Left ventricle myocardium superior (tissue), 1 donor: ENCODE data around the gene TRIM31. TPM values are rescaled to one million over a fixed set of nuclear protein-coding genes. Genes with fewer than 3 reads are reported as not detected.
"Not testable (repeated sequence)": the region's sequence is repeated elsewhere in the genome, so short reads cannot be mapped to it uniquely, and the experiment has no call there.

ENCODE experiments used
- ATAC-seq: fragments of 200-7000 bp; cut with Tn5 transposase; one replicate; pipeline ENCODE4 v1.9.1; 2020; ENCODE audit warnings: mild to moderate bottlenecking, moderate library complexity
- DNase-seq: peaks from one replicate; pipeline ENCODE4 v3.0.0-alpha.2; 2020
- intact Hi-C: fragments of 100-400 bp; cut with micrococcal nuclease; formaldehyde crosslinking; loops from one replicate; pipeline ENCODE4 v1.11.0; 2022
- total RNA-seq: library from RNA; stranded (reverse); fragmentation: NEBNext Ultra II Directional; extraction: Animal tissue kit (Norgen Biotek cat#: 25700); gene quantifications from one replicate; pipeline ENCODE4 v1.2.1, GENCODE V29; 2021
- donor health status: DM: no; HTN: yes; CAD: no; lungs with severe emphysema.

TRIM31 gene
- total RNA-seq, 1 donor from 2014 or later, result not detected

DNA sequence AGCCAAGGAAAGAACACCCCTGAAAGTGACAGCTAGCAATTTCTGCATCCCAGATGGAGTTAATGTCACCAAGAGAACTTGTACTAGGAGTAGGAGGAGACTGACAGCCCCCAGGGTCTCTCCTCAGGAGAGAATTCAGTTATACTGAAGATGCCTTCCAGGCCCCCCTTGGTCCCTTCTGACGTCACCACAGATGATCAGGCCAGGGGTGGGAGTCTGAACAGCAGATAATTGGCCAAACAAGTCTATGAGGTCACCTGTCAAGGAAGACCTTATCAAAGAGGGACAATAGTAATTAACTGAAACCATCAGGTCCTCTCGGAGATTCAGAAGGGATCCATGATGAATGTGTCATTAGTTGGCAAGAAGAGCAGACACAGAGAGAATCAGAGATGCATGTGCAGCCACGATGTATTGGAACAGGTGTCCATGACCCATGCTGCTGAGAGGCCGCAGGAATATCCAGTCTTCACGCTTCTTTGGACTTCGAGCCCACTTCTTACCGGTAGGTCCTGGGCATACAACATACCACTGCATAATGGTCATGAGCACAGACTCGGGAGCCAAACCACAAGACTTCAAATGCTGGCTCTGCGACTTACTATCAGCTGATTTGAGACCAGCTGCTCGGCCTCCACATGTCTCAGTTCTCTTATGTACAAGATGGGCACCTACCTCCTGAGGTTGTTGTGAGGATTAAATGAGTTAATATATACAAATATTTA lies 37.9 kb upstream of the TRIM31 start:
- intact Hi-C loops, result no loop called here
- no peak for ATAC-seq

DNA sequence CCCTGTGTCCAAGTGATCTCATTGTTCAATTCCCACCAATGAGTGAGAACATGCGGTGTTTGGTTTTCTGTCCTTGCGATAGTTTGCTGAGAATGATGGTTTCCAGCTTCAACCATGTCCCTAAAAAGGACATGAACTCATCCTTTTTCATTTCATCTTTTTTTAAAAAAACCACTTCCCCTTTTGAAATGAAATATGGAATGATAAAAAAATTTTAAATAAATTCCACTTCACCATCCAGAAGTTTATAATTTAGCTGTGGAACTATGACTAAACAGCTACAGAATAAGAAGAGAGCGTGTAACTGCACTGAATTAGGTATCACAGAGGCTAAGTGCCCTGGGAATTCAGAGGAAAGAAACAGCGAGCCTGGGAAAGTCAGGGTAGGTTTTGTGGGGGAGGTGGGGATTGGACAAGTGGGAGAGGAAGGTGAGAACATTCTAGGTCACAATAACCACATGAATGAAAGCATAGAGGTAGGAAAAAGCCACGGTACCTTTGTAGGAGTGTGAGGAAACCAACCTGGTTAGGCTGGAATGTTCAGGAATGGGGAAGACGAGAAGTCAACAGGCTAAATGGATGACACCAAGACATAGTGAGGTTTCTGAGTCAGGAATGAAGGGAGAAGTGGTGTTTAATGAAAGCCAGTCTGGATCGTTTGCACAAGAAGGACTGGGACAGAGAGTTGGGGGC lies 37.1 kb upstream of the TRIM31 start:
- DNase-seq (no peak), ATAC-seq (no peak)
- intact Hi-C loops, result no loop called here

More for the DNA sequence above, 37.9 kb upstream of the TRIM31 start:
- DNase-seq, result no peak

DNA sequence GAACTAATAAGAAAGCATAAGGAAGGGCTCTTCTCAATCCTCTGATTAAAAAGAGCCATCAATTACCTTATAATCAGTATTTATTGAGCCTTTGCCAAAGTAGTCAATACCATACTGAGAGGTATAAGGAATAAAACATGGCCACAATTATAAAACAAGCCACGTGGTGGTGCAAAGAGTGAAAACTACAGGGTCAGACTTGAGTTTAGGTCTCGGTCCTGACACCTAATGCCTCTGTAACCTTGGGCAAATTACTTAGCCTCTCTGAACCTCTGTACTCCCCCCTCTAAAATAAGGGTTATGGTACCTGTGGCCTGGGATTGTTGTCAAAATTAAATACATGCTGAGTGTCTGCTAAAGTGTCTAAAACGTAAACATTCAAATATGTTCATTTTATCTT lies 36.3 kb upstream of the TRIM31 start:
- intact Hi-C loops, result no loop called here
- ATAC-seq (no peak), DNase-seq (no peak)

DNA sequence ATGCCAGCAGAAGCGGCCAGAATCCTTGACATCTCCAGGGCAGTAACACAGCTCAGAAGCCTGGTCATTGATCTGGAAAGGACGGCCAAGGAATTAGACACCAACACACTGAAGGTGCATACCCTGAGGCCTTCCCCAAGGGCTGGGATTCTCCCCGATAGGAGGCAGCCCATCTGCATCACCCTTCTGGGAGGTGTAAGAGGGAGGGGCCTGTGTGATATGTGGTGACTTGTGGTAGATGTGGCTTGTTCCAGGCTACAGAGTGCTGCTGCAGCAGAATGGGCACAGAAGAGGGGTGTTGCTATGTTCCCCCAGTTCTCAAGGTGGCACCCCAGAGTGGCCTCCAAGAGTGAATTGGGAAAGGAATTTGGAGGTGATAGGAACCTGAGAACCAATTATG lies 34.2 kb upstream of the TRIM31 start:
- intact Hi-C loops, result no loop called here
- DNase-seq (no peak), ATAC-seq (no peak)

DNA sequence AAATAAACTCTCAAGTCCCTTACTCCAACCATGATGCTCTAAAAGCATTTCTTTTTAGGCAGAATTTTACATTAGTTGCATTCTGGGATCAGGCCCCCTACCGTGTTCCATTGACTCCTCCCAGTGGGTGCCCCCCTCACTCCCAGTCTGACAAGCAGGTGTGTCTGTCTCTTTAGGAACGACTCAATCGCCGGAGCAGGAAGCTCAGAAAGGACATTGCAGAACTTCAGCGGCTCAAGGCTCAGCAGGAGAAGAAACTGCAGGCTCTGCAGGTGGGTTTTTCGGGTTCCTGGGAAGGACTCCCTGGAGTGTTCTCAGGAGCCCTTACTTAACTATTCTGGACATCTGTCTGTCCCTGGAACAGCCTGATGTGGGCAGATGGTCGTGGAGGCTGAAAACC lies 32.9 kb upstream of the TRIM31 start:
- DNase-seq (no peak), ATAC-seq (no peak)
- intact Hi-C loops, result no loop called here

DNA sequence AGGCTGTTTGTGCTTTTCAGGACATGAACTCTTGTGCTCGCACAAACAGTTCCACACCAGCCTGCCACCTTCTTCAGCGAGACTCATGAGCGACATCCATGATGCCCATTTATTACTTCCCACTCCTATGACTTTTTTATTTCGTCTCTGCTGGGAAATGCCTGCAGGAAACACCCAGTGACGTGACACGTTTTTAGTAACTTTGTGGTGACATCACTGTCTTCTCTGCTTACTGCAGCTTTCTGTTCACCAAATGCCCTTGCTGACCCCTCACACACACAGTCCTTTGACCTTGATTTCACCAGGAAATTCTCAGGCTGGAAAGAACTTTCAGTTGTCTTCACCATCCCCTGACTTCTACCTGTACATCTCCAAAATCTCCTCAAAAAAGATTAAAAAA lies 31.9 kb upstream of the TRIM31 start:
- ATAC-seq (no peak), DNase-seq (no peak)
- intact Hi-C loops, result no loop called here

DNA sequence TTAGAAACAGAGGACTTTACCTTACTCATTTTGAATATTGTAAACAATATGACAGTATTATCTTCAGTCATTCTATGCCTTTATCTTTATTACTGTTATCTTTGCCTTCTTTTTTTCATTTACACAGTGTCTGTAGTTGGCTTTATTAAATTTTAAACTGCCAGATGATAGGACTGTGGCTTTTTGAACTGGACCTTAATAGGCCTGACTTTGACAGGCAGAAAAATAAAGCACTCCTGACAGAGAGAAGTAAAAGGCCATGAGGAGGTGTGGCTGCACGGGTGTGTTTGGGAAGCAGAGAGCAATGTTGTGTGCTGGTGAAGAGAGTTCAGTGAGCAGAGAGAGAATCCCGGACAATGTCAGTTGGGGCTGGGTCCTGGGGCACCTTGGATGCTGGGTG lies 30.9 kb upstream of the TRIM31 start:
- DNase-seq, result no peak
- no peak for ATAC-seq
- intact Hi-C loops, result no loop called here

DNA sequence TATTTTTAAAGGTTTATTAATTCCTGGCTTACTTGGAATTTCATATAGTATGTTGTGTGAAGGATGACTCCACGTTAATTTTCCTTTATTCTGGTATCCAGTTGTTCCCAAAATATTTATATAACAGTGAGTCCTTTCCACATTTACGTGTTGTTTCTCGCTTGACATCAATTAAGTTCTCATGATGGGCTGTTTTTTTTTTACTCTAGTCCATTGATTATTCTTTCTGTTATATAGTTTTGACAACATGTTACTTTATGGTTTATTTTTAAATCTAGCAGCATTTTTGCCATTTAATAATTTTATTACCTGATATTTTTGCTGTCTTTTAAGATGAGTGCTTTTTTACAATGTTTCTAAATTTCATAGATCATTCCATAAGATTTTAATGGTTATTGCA lies 29.8 kb upstream of the TRIM31 start:
- ATAC-seq (no peak), DNase-seq (no peak)
- intact Hi-C loops, result no loop called here

DNA sequence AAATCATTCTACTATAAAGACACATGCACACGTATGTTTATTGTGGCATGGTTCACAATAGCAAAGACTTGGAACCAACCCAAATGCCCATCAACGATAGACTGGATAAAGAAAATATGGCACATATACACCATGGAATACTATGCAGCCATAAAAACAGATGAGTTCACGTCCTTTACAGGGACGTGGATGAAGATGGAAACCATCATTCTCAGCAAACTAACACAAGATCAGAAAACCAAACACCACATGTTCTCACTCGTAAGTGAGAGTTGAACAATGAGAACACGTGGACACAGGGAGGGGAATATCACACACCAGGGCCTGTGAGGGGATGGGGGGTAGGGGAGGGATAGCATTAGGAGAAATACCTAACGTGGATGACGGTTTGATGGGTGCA lies 27.4 kb upstream of the TRIM31 start:
- DNase-seq, ATAC-seq, intact Hi-C loops: not testable (repeated sequence)

DNA sequence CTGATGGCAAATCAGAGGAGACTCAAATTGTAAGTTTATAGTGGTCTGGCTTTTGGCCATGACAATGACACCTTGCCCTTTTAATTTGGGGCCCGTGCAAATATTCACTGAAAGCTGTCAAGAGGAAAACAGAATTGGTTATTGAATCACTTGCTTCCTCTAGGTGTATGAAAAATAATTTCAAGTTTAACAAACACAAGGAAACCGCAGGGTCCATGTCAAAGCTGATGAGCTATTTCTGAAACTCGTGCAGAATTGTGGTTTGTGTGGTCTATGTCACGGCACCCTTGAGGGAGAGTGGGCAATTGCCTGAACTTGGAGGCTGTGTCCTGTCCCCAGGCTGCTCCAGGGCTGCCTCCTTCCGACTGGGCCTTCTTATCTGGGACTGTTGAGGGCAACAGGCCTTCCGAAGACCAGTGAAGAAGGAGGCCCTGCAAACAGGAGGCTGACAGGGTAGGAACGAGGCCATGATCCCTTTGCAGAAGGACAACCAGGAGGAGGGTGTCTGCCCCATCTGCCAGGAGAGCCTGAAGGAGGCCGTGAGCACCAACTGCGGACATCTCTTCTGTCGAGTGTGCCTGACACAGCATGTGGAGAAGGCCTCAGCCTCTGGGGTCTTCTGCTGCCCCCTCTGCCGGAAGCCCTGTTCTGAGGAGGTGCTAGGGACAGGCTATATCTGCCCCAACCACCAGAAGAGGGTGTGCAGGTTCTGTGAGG lies 23.8 kb upstream of the TRIM31 start:
- DNase-seq (no peak), ATAC-seq (no peak)
- intact Hi-C loops, result no loop called here

DNA sequence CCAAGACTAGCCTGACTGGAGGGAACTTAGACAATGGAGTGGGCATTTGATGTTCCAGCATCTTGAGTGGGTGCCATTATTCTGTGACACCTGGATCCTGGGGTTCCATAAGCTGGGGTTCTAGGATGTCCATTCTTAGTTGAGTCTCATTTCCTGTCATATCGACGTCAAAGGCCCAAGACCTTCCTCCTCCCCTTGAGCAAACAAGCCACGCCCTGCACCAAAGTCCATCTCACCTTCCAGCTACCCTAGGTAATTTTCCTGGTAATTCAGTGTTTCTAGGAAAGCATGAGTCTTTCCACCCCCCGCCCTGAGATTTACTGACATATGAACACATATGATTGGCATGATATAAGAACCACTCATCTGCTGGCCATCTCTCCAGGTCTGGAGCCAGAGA lies 22.9 kb upstream of the TRIM31 start, which contains the start of gene TRIM40:
TRIM40 (plus strand) TSS at position 384 of the 400 bp plus-strand sequence. CDS start 897 bp downstream, outside the sequence.
- no peak for DNase-seq
- no peak for ATAC-seq
- intact Hi-C loops, result no loop called here

DNA sequence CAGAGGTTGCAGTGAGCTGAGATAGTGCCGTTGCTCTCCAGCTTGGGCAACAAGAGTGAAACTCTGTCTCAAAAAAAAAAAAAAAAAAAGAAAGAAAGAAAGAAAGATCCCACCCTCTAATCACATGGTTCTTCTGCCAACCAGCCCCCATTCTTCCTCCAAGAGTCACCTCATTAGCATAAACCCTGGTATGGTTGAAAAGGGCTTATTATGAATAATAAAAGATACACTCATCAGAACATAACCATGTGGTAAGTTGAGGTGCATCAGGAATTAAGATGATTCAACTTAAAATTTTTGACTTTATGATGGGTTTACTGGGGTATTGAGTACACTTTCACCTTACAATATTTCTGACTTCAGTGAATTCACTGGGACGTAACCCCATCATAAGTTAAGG lies 22.3 kb upstream of the TRIM31 start:
- intact Hi-C loops, result no loop called here
- ATAC-seq (no peak), DNase-seq (no peak)

DNA sequence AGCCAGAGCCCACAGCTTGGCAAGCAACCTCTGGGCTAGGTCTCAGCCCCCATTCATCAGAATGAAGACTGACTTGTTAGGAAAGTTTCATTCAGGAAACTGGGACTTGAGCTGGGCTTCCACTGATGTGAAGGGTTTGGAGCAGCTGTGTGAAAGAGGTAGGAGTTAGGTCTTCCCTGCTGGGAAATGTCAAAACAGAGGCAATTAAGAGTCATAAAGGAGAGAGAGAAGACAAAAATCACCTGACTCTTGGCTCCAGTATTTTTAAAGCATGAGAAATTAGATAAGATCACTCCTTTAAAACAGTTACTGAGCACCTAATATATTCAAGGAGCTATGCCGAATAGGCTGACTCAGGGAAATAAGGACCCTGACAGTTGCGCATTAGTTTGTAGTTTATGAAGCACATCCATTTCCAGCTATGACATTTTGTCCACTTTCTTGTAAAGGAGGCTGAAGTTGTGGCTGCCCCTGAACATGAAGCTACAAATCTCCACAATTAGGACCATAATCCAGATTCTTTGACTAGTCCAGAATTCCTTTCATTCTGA lies 19.1 kb upstream of the TRIM31 start:
- intact Hi-C loops, result no loop called here
- DNase-seq, result no peak
- no peak for ATAC-seq

DNA sequence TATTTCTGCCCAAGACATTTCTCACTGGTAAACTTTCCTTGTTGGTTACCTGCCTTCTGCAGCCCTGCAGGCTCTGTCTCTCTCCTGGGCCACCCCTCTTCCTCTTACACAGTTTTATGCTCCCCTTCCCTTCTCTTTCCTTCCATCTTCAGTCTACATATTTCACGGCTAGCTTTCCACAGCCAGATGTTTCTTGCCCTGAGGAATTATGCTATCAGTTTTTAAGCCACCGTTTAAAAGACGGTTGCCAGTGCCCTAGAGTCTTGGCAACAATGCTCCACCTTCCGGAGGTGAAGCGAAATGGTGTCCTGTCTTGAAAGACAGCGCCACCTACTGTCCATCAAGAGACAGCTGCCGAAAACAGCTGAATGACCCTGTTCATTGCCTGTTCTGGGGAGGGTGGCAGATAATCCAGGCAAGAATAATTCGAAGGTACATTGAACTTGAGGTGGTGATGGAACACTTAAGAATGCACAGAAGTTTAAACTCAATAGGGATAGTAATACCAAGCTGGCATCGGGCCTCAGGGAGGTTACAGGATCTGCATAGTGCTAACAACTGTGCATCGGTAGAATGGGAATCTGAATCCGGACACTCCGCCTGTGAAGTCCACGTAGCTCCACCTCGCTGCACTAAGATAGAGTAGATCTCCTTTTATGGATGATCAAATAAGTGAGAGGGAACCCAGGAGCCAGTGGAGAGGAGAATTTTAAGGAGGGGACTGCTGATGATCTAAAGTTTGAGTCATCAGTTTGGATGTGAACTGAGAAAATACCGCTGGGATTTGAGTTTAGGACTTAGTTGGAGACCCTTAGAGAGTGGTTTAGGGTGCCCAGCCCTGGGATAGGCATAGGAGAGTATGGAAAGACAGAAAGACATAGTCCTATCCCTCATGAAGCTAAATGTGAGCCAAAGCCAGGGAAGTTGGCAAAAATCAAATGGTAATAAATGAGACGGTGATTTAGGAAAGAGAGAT lies 18.3 kb upstream of the TRIM31 start:
- intact Hi-C loops, result no loop called here
- DNase-seq (no peak), ATAC-seq (peak; percentile 88)

DNA sequence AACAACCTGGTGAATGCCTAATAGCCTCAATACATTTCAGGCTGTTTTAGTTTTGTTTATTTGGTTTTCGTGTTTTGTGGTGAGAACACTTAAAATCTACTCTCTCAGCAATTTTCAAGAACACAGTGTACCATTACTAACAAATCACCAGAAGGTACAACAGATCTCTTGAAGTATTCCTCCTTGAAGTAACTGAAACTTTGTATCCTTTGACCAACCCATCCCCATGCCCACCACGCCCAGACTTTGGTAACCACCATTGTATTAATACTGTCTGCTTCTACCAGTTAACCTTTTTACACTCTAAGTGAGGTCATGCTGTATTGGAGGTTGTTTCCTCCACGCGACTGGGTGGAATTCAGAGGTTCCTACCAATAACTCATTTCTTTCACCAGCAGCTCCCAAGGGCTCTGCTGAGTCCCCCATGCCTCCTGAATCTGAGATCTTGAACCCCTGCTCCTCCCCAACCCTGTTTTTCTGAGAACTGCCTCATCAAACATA lies 17.3 kb upstream of the TRIM31 start:
- DNase-seq, result no peak
- intact Hi-C loops, result no loop called here
- ATAC-seq, result no peak

DNA sequence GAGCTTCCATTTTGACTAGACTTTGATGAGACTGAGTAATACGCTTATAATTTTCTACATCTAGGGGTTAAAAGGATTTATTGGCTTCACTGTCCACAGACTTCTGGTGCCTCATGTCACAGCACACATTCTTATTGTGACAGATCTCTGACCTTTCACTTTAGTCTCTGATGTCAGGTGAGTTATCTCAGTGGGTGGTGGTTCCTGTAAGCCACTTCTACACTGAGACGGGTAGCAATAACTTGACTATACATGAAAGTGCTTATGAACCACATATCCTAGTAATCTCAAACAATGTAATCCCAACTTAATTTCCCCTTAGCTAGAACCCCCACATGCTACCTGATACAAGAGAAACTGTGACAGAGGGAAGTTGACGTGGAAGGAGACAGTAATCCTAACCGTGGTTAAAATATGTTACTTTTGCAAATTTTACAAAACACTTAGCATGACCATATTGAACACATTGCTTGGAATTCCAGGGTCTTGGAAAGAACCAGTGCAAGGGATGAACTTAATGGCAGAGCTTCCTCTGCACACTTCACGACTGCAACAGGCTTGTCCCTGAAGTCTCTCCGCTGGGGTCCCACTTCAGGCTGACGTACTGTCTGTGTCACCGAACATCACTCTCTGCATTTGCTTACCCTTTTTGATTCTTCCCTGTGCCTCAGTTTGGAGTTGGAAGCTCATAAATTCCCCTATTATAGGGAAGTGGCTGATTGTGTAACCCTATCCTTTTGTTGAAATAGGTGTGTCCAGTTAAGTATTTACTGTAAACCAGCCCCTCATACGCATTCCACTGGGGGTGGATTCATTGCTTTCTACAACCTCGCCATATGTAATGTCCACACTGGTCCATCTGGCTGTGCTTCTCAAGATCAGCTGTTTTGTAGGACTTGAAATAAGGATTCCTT lies 16.6 kb upstream of the TRIM31 start:
- intact Hi-C loops, result no loop called here
- DNase-seq (no peak), ATAC-seq (no peak)

DNA sequence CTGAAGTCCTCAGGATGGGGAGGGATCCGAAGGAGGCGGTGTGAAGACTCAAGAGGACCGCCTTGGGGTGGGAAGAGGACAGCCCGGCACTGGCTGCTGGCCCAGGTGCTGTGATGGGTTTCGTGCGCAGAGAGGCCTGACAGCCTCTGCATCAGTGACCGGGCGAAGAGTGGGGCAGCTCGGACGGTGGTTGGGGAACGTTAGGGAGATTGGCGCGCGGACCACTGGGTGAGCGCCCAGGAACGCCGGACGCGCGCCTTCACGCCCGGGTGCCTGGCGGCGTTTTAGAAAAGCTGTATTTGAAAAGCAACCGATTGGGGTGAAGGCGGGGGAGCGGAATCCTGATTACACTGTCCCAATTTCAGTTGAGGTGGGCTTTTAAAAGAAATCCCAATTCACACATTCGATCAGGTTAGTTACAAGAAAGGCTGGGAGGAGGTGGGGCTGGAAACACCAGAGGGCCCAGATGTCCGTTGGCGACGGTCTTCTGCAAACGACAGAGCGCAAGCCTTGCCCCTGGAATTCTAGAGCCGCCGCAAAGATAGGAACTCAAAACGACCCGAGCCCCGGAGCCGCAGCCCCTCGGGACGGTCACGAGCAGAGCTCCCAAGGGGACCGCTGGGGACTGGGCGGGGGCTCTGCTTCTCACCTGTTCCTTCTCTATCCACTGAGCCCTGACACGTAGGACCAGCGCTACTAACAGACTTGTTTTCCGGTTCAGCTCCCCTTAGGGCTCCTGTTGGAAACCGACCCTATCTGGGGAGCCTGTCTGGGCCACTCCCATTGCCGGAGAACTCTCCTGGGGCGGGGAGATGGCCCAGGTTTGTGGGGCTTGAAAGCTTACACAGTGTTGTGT lies 14.6 kb upstream of the TRIM31 start:
- ATAC-seq (peak; percentile 29), DNase-seq (no peak)
- intact Hi-C loops, result no loop called here
